GM19025 (cell line): ENCODE data around the gene MBP.
A peak's percentile ranks its signal among the peaks of the same experiment; 100 is the strongest.

ENCODE experiments used
- ATAC-seq: cut with Tn5 transposase; IDR thresholded peaks from one replicate; pipeline ENCODE4 v1.9.1; 2021; ENCODE audit warnings: mild to moderate bottlenecking, low read depth, moderate library complexity; ENCODE audit not compliant: unreplicated experiment

MBP gene

GRCh38 chr18:77103187-77103850 lies 29.3 kb downstream of the MBP start:
- ATAC-seq, result no peak

DNA sequence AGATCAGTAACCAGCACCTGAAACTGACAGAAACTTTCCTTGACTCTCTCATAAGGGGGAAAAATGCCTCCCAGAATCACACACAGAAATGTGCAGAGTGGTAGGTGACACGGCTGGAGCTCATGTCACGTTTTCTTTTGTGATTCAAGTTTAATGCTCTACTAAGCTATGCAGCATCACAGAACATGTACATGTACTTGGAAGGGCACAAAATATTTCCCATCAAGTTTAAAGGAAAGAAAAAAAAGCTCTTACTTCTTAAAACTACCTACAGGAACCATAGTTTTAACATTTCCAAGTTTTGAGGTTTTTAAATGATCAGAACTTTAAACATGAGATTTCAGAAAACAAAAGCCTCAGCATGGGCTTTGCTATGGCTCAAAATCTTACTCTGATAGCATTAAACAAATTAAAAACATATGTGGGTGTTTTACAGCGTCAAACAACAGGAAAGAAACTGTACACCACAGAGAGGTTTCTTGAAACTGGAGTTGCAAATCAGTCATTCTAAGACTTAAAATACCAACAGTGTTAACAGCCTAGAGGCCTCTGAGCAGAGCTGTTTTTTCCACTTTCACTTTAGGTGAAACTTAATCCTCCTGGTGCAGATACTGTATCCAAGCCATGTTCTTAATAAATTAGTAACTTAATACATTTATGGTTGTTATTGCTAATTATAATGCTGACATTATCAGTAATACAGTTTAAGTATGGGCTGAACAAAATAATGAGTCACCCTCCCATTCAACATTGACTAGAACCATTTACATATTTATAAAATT lies 30.1 kb downstream of the MBP start:
- peak; percentile 73 for ATAC-seq

- ATAC-seq, result peak; percentile 33
Observed at GRCh38 chr18:77101410-77102258, 30.9 kb downstream of the MBP start.

- ATAC-seq, result no peak
Observed at GRCh38 chr18:77100751-77101355, 31.7 kb downstream of the MBP start.

GRCh38 chr18:77099485-77100370 lies 32.9 kb downstream of the MBP start:
- no peak for ATAC-seq

DNA sequence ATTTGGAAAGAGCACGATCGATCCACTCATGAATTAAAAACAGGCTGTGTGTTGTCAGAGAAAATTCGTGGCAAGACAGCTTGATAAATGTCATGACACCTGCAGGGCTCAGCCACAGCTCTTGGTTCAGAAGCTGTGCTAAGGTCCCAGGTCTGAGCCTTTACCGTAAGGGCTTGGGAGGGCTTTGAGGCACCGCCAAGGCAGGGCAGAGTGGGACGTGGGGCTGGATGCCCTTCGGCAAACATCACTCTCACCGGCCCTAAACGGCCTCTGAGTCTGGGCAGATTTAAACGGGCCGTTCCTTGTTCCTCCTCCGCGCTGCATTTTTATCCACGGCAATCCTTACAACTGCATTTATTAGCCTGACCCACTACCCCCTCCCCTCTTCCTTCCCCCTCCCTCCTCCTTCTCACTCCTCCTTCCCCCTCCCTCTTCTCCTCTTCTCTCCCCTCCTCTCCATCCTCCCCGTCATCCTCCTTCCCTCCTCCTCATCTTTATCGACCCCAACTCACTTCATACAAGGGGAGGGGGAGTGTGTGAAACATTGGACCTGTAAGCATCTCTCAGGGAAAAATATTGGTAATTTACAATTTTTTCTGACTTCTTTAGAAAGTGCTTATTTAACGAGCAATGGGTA lies 33.9 kb downstream of the MBP start:
- ATAC-seq, result no peak

- no peak for ATAC-seq
Observed at GRCh38 chr18:77098029-77098428, 34.6 kb downstream of the MBP start.

DNA sequence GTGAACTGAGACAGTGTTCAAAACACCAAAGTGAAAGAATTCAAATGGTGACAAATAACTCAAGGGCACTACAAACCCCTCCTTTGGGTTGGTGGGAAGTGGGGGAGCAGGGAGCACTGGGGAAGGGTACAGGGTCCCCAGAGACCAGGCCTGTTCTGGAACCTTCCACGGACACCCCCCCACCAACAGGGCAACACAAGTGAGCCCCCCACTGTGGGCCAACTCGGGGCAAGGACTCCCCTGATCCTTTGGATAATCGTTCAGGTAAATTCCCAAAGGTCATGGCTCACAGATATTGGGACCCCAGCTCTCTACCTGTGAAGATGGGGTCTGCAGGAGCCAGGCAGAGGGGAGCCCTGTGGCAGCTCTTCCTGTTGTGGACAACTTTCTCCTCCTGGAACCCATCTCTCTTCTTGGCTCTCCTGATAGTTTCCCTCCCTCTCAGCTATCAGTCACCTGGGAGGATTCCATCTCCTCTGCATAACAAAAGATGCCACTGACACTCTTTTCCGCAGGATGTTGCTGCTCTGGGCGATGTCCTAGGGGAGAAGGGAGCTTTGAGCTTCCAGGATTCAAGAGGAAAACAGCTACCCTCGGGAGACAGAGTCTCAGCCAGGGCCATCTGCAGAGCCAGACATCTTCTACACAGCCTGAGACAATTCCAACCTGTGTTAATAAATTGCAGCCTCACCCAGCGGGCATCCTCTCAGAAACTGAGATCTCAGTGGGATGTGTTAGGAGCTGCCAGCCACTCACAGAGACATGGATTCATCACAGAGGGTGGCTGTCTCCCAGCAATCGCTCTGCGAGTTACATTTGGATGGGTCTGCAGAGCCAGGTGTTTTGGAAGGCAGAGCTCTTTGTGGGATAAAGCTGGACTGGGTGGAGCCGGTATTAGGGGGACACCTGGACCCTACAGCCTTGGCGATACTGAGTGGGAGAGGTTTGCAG lies 35.4 kb downstream of the MBP start:
- no peak for ATAC-seq

DNA sequence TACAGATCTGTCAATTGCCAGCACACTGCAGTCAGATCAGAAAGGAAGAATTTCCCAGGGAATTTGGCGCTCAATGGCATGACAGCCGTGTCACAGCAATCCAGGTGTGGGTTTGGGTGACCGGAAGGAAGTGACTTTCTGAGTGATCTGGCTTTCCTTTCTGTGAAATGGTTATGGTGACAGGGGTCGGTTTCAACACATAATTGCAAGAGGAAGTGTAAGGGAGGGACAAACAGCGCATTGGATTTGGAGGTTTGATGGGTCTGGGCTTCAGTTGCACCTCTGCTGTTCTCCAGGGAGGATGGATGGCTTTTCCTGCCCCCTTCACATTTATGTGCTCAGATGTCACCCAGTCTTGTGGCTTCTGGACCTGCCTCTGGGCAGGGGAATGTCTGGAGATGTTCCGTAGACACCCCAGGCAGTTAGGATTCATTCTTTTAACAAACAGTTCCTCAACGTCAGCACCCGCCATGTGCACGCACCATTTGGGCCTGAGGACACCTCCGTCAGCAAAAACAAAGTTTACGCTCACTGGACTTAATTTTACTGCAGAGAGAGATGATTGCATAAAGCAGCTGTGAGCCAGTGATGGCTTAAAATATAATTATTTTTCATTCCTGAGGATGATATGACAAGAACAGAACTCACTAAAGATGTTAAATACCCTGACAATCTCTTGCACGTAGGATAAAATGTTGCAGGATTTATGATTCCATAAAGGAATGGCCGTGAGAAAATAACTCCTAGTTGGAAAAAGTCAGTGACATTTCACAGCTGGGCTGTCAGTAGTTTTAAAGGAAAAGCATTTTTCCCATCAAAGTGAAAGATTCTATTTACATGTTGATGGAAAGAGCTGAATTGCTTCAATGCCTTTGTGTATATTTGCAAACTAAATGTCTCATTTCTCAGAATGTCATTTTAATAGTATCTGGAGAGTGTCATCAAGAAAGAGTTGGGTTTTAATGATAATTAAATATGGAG lies 36.9 kb downstream of the MBP start:
- no peak for ATAC-seq

GRCh38 chr18:77093586-77093985 lies 39.0 kb downstream of the MBP start:
- no peak for ATAC-seq

DNA sequence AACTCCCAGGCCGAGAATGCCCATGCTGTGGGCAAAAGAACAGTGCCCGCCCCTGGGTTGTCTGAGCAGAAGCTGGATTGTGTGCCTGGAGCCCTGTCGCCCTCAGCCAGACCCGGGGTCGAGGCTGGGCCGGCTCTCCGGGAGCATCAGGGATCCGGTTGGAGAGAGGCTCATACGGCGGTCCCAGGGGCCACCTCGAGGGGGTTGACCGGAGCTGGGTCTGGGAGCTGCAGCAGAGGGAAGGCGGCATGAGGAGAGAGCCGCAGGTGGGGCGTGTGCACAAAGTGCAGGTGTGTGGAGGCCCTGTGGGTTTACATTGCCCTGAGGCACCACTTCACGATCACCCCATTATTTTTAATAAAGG lies 39.5 kb downstream of the MBP start:
- ATAC-seq, result no peak

GRCh38 chr18:77092104-77093066 lies 40.2 kb downstream of the MBP start:
- ATAC-seq, result no peak

- ATAC-seq, result no peak
Observed at GRCh38 chr18:77091366-77091765, 41.2 kb downstream of the MBP start.

- no peak for ATAC-seq
Observed at GRCh38 chr18:77090546-77091174, 41.9 kb downstream of the MBP start.

GRCh38 chr18:77089723-77090285 lies 42.8 kb downstream of the MBP start:
- no peak for ATAC-seq
